Measurements from ENCODE around the gene JARID2.

DNA sequence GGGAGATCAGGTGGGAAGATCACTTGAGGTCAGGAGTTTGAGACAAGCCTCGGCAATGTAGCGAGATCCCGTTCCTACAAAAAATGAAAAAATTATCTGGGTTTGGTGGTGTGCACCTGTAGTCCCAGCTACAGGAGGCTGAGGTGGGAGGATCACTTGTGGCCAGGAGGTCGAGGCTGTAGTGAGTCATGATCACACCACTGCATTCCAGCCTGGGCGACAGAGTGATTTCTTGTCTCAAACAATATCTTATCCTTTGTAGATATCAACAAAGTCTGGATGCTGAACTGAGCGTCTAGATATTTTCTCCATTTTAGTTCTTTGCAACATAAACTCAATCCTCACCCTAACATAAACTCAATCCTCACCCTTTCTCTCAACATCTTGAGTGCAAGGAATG lies 219.3 kb downstream of the JARID2 start:
- TF ChIP-seq, protein P1, sequence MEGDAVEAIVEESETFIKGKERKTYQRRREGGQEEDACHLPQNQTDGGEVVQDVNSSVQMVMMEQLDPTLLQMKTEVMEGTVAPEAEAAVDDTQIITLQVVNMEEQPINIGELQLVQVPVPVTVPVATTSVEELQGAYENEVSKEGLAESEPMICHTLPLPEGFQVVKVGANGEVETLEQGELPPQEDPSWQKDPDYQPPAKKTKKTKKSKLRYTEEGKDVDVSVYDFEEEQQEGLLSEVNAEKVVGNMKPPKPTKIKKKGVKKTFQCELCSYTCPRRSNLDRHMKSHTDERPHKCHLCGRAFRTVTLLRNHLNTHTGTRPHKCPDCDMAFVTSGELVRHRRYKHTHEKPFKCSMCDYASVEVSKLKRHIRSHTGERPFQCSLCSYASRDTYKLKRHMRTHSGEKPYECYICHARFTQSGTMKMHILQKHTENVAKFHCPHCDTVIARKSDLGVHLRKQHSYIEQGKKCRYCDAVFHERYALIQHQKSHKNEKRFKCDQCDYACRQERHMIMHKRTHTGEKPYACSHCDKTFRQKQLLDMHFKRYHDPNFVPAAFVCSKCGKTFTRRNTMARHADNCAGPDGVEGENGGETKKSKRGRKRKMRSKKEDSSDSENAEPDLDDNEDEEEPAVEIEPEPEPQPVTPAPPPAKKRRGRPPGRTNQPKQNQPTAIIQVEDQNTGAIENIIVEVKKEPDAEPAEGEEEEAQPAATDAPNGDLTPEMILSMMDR (IDR thresholded peaks at IDR 0.05): no peak
- TF ChIP-seq, protein P2, sequence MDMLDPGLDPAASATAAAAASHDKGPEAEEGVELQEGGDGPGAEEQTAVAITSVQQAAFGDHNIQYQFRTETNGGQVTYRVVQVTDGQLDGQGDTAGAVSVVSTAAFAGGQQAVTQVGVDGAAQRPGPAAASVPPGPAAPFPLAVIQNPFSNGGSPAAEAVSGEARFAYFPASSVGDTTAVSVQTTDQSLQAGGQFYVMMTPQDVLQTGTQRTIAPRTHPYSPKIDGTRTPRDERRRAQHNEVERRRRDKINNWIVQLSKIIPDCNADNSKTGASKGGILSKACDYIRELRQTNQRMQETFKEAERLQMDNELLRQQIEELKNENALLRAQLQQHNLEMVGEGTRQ (CRISPR knock-in tag; IDR thresholded peaks at IDR 0.05): no peak
- no peak for TF ChIP-seq SP1 (CRISPR knock-in tag; conservative IDR thresholded peaks at IDR 0.05)

Measured in WTC11 (cell line).